H1 (cell line): ENCODE measurements around the gene ASAP2. TPM values are rescaled to one million over a fixed set of nuclear protein-coding genes. Genes with fewer than 3 reads are reported as not detected.

Source experiments
- CTCF ChIA-PET: fragments of 300-600 bp; sonication (Branson Sonifier 250); formaldehyde crosslinking; loops from one replicate; lab custom pipeline; 2021; ENCODE audit not compliant: partially characterized antibody; lab: Charles Lee
- POLR2A ChIA-PET: fragments of 300-600 bp; sonication (Branson Sonifier 250); formaldehyde crosslinking; loops from one replicate; lab custom pipeline; 2021; ENCODE audit warnings: inconsistent platforms; ENCODE audit not compliant: partially characterized antibody; lab: Charles Lee
- DNase-seq, 2 experiments: peaks; one replicate each; pipeline versions ENCODE4 v3.0.0 to v3.0.0-alpha.2; 2010 to 2022; ENCODE audit warnings: low spot score in 2 of 2, low read depth in 1 of 2, mixed read lengths in 1 of 2
- FAIRE-seq: peaks from 2 replicates; lab custom pipeline; 2011; peaks lifted over from hg19 to GRCh38; lab: Jason Lieb, UNC
- H2AFZ ChIP-seq: 2 replicates; pipeline ENCODE4 v1.8.1; 2012; ENCODE audit warnings: low read length, inconsistent platforms
- H2AK5ac ChIP-seq: 2 replicates; pipeline ENCODE4 v1.6.1; 2013; ENCODE audit warnings: low read depth, low read length
- H2BK120ac ChIP-seq: replicated peaks from 2 replicates; pipeline ENCODE3; 2013; ENCODE audit warnings: low read depth, low read length, inconsistent platforms
- H2BK12ac ChIP-seq: 2 replicates; pipeline ENCODE4 v1.6.1; 2013; ENCODE audit warnings: low read depth, low read length
- H2BK15ac ChIP-seq: 2 replicates; pipeline ENCODE4 v1.6.1; 2013; ENCODE audit warnings: low read length
- H2BK20ac ChIP-seq: 2 replicates; pipeline ENCODE4 v1.6.1; 2013; ENCODE audit warnings: low read length
- H2BK5ac ChIP-seq: 2 replicates; pipeline ENCODE4 v1.6.1; 2013; ENCODE audit warnings: low read depth, low read length
- H3K14ac ChIP-seq: 2 replicates; pipeline ENCODE4 v1.6.1; 2013; ENCODE audit warnings: inconsistent platforms; ENCODE audit not compliant: insufficient read length
- H3K18ac ChIP-seq: 2 replicates; pipeline ENCODE4 v1.6.1; 2013; ENCODE audit warnings: low read length; ENCODE audit errors: extremely low read depth
- H3K23ac ChIP-seq: 2 replicates; pipeline ENCODE4 v1.6.1; 2013; ENCODE audit warnings: inconsistent platforms; ENCODE audit not compliant: insufficient read length
- H3K23me2 ChIP-seq: 2 replicates; pipeline ENCODE4 v1.6.1; 2013; ENCODE audit warnings: low read depth, low read length
- H3K27ac ChIP-seq: 2 replicates; pipeline ENCODE4 v1.6.1; 2011; ENCODE audit warnings: low read depth, low read length, inconsistent platforms
- H3K27me3 ChIP-seq, 4 experiments: replicated peaks in 1 of 4; 1 replicate in 1 of 4; 2 replicates in 3 of 4; pipeline versions ENCODE4 v1.6.1 to v1.8.1; 2011 to 2013; ENCODE audit warnings: low read length in 3 of 4, mild to moderate bottlenecking in 3 of 4, inconsistent platforms in 2 of 4, mixed read lengths in 2 of 4, moderate library complexity in 1 of 4; ENCODE audit not compliant: control insufficient read depth in 3 of 4, insufficient read depth in 3 of 4; ENCODE audit errors: extremely low read depth in 1 of 4
- H3K36me3 ChIP-seq, 4 experiments: 2 replicates each; pipeline versions ENCODE4 v1.6.1 to v1.8.1; 2011 to 2013; ENCODE audit warnings: mild to moderate bottlenecking in 4 of 4, low read length in 3 of 4, moderate library complexity in 2 of 4, control low read depth in 1 of 4, inconsistent platforms in 1 of 4; ENCODE audit not compliant: insufficient read depth in 4 of 4, control insufficient read depth in 2 of 4
- H3K4ac ChIP-seq: replicated peaks from 2 replicates; pipeline ENCODE3; 2013; ENCODE audit warnings: low read length, low read depth, mixed read lengths, inconsistent platforms; ENCODE audit not compliant: insufficient read length
- H3K4me1 ChIP-seq, 4 experiments: replicated peaks in 1 of 4; 1 replicate in 1 of 4; 2 replicates in 3 of 4; pipeline versions ENCODE4 v1.6.1 to v1.8.1; 2011 to 2013; ENCODE audit warnings: low read length in 3 of 4, inconsistent platforms in 2 of 4, mixed read lengths in 1 of 4; ENCODE audit not compliant: insufficient read depth in 4 of 4, control insufficient read depth in 3 of 4
- H3K4me2 ChIP-seq, 2 experiments: 2 replicates each; pipeline versions ENCODE4 v1.6.1 to v1.8.1; 2011 to 2013; ENCODE audit warnings: low read depth in 2 of 2, low read length in 2 of 2, control low read depth in 1 of 2, inconsistent platforms in 1 of 2, mild to moderate bottlenecking in 1 of 2; ENCODE audit not compliant: insufficient read depth in 1 of 2
- H3K4me3 ChIP-seq, 4 experiments: fragments of 200-600, 300-600 bp in 1 of 4; sonication (generic), shearing (Covaris generic), sonication (Bioruptor Twin) in 1 of 4; 2 replicates each; pipeline versions ENCODE4 v1.5.1 to v1.8.1; 2011 to 2016; ENCODE audit warnings: low read length in 4 of 4, low read depth in 3 of 4, control low read depth in 2 of 4, inconsistent platforms in 2 of 4, mild to moderate bottlenecking in 2 of 4, mixed read lengths in 1 of 4, moderate library complexity in 1 of 4; ENCODE audit not compliant: insufficient read depth in 2 of 4; ENCODE audit errors: extremely low read depth in 1 of 4
- H3K56ac ChIP-seq: replicated peaks from 2 replicates; pipeline ENCODE3; 2013; ENCODE audit warnings: low read depth, mild to moderate bottlenecking, mixed read lengths, low read length, inconsistent platforms; ENCODE audit not compliant: insufficient read length
- H3K79me1 ChIP-seq: 2 replicates; pipeline ENCODE4 v1.6.1; 2013; ENCODE audit warnings: low read depth, low read length, control low read depth
- H3K79me2 ChIP-seq, 2 experiments: 2 replicates each; pipeline versions ENCODE4 v1.6.1 to v1.8.1; 2012 to 2013; ENCODE audit warnings: low read length in 2 of 2, mild to moderate bottlenecking in 2 of 2, inconsistent platforms in 1 of 2; ENCODE audit not compliant: insufficient read depth in 2 of 2, control insufficient read depth in 1 of 2
- H3K9ac ChIP-seq, 4 experiments: replicated peaks in 1 of 4; 1 replicate in 1 of 4; 2 replicates in 3 of 4; pipeline versions ENCODE4 v1.6.1 to v1.8.1; 2011 to 2013; ENCODE audit warnings: low read depth in 3 of 4, low read length in 3 of 4, control low read depth in 2 of 4, mild to moderate bottlenecking in 2 of 4, moderate library complexity in 2 of 4, inconsistent platforms in 1 of 4; ENCODE audit errors: extremely low read depth in 1 of 4
- H3K9me3 ChIP-seq, 2 experiments: 2 replicates each; pipeline versions ENCODE4 v1.6.1 to v1.8.1; 2012 to 2013; ENCODE audit warnings: mild to moderate bottlenecking in 2 of 2, moderate library complexity in 2 of 2, control low read depth in 1 of 2, inconsistent platforms in 1 of 2, low read depth in 1 of 2, low read length in 1 of 2, mixed read lengths in 1 of 2; ENCODE audit not compliant: insufficient read depth in 2 of 2
- H4K20me1 ChIP-seq, 2 experiments: replicated peaks in 1 of 2; 2 replicates each; pipeline versions ENCODE3 to v1.8.1; 2011 to 2013; ENCODE audit warnings: inconsistent platforms in 2 of 2, low read length in 2 of 2, mild to moderate bottlenecking in 1 of 2; ENCODE audit not compliant: insufficient read depth in 2 of 2, control insufficient read depth in 1 of 2
- H4K5ac ChIP-seq: 2 replicates; pipeline ENCODE4 v1.6.1; 2013; ENCODE audit warnings: low read length, low read depth, mixed read lengths, inconsistent platforms; ENCODE audit not compliant: insufficient read length
- H4K8ac ChIP-seq: 2 replicates; pipeline ENCODE4 v1.8.0; 2013; ENCODE audit warnings: mild to moderate bottlenecking, moderate library complexity, low read length, inconsistent platforms; ENCODE audit not compliant: insufficient read depth; ENCODE audit errors: extremely low read depth
- H4K91ac ChIP-seq: replicated peaks from 2 replicates; pipeline ENCODE3; 2013; ENCODE audit warnings: low read length, mixed read lengths, inconsistent platforms; ENCODE audit not compliant: insufficient read length
- BACH1 ChIP-seq: IDR thresholded peaks from 2 replicates; pipeline ENCODE4 v1.6.1; 2012; ENCODE audit warnings: low read length, improper control_type of control experiment
- CBX8 ChIP-seq: fragments of 300-800, 300-1000 bp; sonication (generic); IDR thresholded peaks from 2 replicates; pipeline ENCODE4 v1.7.1; 2016; ENCODE audit warnings: low read depth, low read length, borderline replicate concordance
- CHD1 ChIP-seq: IDR thresholded peaks from 2 replicates; pipeline ENCODE4 v1.6.1; 2012; ENCODE audit warnings: low read depth, low read length, improper control_type of control experiment
- CTBP2 ChIP-seq: IDR thresholded peaks from 2 replicates; pipeline ENCODE4 v1.7.0; 2011; ENCODE audit warnings: borderline replicate concordance, mild to moderate bottlenecking, moderate library complexity, mixed read lengths, low read length; ENCODE audit not compliant: insufficient read depth, insufficient read length
- HDAC2 ChIP-seq, 2 experiments: fragments of 300-600 bp in 1 of 2; sonication (generic) in 1 of 2; IDR thresholded peaks; 2 replicates each; pipeline ENCODE4 v1.6.1; 2011 to 2012; ENCODE audit warnings: low read depth in 2 of 2, low read length in 2 of 2, mild to moderate bottlenecking in 2 of 2, moderate library complexity in 2 of 2, borderline replicate concordance in 1 of 2, inconsistent platforms in 1 of 2
- MAFK ChIP-seq: IDR thresholded peaks from 2 replicates; pipeline ENCODE4 v1.6.1; 2012; ENCODE audit warnings: low read depth, mild to moderate bottlenecking, improper control_type of control experiment, low read length
- NRF1 ChIP-seq: IDR thresholded peaks from 2 replicates; pipeline ENCODE4 v1.6.1; 2011; ENCODE audit warnings: mild to moderate bottlenecking, low read depth, low read length, improper control_type of control experiment
- PHF8 ChIP-seq: fragments of 200-600 bp; sonication (generic); conservative IDR thresholded peaks from 2 replicates; pipeline ENCODE4 v1.7.1; 2012; ENCODE audit warnings: low read depth, mild to moderate bottlenecking, inconsistent platforms, low read length, moderate library complexity
- POLR2A ChIP-seq, 2 experiments: IDR thresholded peaks; 1 replicate in 1 of 2; 2 replicates in 1 of 2; pipeline ENCODE4 v1.6.1; 2011; ENCODE audit warnings: low read depth in 2 of 2, low read length in 2 of 2, mild to moderate bottlenecking in 2 of 2; ENCODE audit errors: control extremely low read depth in 1 of 2
- POLR2AphosphoS5 ChIP-seq: IDR thresholded peaks from 2 replicates; pipeline ENCODE4 v1.6.1; 2011; ENCODE audit warnings: low read depth, low read length
- POU5F1 ChIP-seq: IDR thresholded peaks from 2 replicates; pipeline ENCODE4 v1.6.1; 2011; ENCODE audit warnings: low read depth, mild to moderate bottlenecking, low read length, moderate library complexity
- RAD21 ChIP-seq, 2 experiments: IDR thresholded peaks in 1 of 2; conservative IDR thresholded peaks in 1 of 2; 2 replicates each; pipeline ENCODE4 v1.6.1; 2011; ENCODE audit warnings: low read depth in 2 of 2, low read length in 2 of 2, improper control_type of control experiment in 1 of 2, inconsistent platforms in 1 of 2, mild to moderate bottlenecking in 1 of 2, moderate library complexity in 1 of 2
- SP1 ChIP-seq: IDR thresholded peaks from 2 replicates; pipeline ENCODE4 v1.6.1; 2011; ENCODE audit warnings: low read depth, low read length
- SRF ChIP-seq: IDR thresholded peaks from 2 replicates; pipeline ENCODE4 v1.6.1; 2011; ENCODE audit warnings: mild to moderate bottlenecking, low read depth, low read length, moderate library complexity
- TAF1 ChIP-seq: IDR thresholded peaks from 2 replicates; pipeline ENCODE4 v1.6.1; 2011; ENCODE audit warnings: mild to moderate bottlenecking, low read depth, low read length
- YY1 ChIP-seq: IDR thresholded peaks from 2 replicates; pipeline ENCODE4 v1.6.1; 2011; ENCODE audit warnings: low read depth, mild to moderate bottlenecking, low read length
- WGBS, 2 experiments: shearing (Covaris generic) in 1 of 2; methylation state at CpG; one replicate each; pipeline versions ENCODE4 v1.1.6 to v1.1.7; 2013 to 2015; ENCODE audit warnings: low lambda C conversion rate in 2 of 2, mixed read lengths in 2 of 2, inconsistent platforms in 1 of 2, low coverage in 1 of 2, missing lambda C conversion rate in 1 of 2; ENCODE audit not compliant: insufficient replicate concordance in 2 of 2, insufficient coverage in 1 of 2, insufficient read length in 1 of 2; ENCODE audit errors: extremely low coverage in 1 of 2, missing lambda C conversion rate in 1 of 2; 5-methylcytosine and 5-hydroxymethylcytosine counted together
- polyA plus RNA-seq, 7 experiments: library from polyadenylated mRNA; depleted of rRNA in 3 of 7; stranded (reverse) in 5 of 7; unstranded in 2 of 7; fragments of >200 nt in 5 of 7; fragments of 200-250 nt in 2 of 7; gene quantifications; 1 replicate in 5 of 7; 2 replicates in 1 of 7; 4 replicates in 1 of 7; pipeline versions ENCODE4 v1.2.1 to v1.2.3, GENCODE V29; 2011 to 2013; ENCODE audit warnings: missing spikeins in 2 of 7, mixed read lengths in 2 of 7
- total RNA-seq: library from RNA; stranded (reverse); fragmentation: NEBNext Ultra II Directional; extraction: Animal tissue kit (Norgen Biotek cat#: 25700); gene quantifications from 2 replicates; pipeline ENCODE4 v1.2.1, GENCODE V29; 2021

The ASAP2 gene
- total and polyA plus RNA-seq, 2 of the 8 experiments (the other 6 are each of a cell fraction or from before 2014, with no cell fraction given): 10.2 to 18.7 TPM

DNA sequence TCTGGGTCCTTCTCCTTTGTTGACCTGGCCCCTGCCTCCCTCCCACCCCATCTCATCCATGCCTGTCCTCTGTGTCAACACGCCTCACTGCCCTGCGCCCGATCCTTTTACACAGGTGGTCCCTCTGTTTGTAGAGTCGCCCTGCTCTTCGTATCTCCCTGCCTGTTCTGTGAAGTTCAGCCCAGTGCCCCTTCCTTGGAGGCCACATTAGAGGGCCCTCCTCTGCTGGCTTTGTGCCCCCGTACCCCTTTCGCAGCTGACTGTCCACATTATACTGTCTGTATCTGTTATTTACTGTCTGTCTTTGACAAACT lies 25.5 kb downstream of the ASAP2 start:
- Histone ChIP-seq H3K4me2 (no peak overlapping the region), H4K20me1 (peaks cover 14 to 21% of the 10 kb centered on the region in 2 experiments), H2BK20ac (no peak overlapping the region), H3K27ac (no peak overlapping the region), H3K4ac (no peak overlapping the region), H3K23me2 (no peaks in the 10 kb centered on the region), H3K4me1 (peaks cover 0 to 6% (median under 1%) of the 10 kb centered on the region in 4 experiments; a peak in 5 of 7 replicates), H3K18ac (no peak overlapping the region), H2BK15ac (no peak overlapping the region), H2AFZ (no peak overlapping the region), H3K9me3 (no peaks in the 10 kb centered on the region), H3K79me1 (peaks cover 9% of the 10 kb centered on the region), H3K27me3 (no peaks in the 10 kb centered on the region; a peak in 1 of 7 replicates), H2BK5ac (no peak overlapping the region), H2BK12ac (no peak overlapping the region), H3K56ac (no peak overlapping the region), H3K23ac (no peak overlapping the region), H3K14ac (no peak overlapping the region), H4K5ac (no peak overlapping the region), H4K91ac (no peak overlapping the region), H3K36me3 (no peaks in the 10 kb centered on the region), H2AK5ac (no peak overlapping the region), H2BK120ac (no peak overlapping the region), H3K9ac (no peak overlapping the region), H3K79me2 (peaks cover 0 to 63% of the 10 kb centered on the region in 2 experiments; a peak in 2 of 4 replicates), H3K4me3 (no peak overlapping the region), H4K8ac (no peak overlapping the region)
- WGBS, 2 experiments: 94% methylated on average over 7 of the region's 7 CpGs; no CpG with 5 or more reads in 1 of the 2 experiments
- FAIRE-seq (no peak), DNase-seq (no peak)
- ChIA-PET POLR2A (no interaction called here), CTCF (interaction anchor here (0.8 to 2.5 kb wide), 7 partner anchors 9 to 222 kb away, joined by 3 to 9 read pairs (median 5); no protein-coding TSS in a partner anchor)
- TF ChIP-seq PHF8 (no peak), TAF1 (no peak), SRF (no peak), HDAC2 (IDR thresholded peaks at IDR 0.05; ENCODE audit: borderline replicate concordance in 1 of 2, low read depth in 2 of 2, low read length in 2 of 2) (no peak), YY1 (no peak), BACH1 (no peak), MAFK (no peak), POU5F1 (no peak), RAD21 (IDR thresholded peaks at IDR 0.05 in 1 of 2, conservative IDR thresholded peaks at IDR 0.05 in 1 of 2; ENCODE audit: low read depth in 2 of 2, low read length in 2 of 2) (no peak), SP1 (no peak), CHD1 (no peak), POLR2AphosphoS5 (no peak), CTBP2 (no peak), NRF1 (no peak), POLR2A (IDR thresholded peaks at IDR 0.05; ENCODE audit: control extremely low read depth in 1 of 2, low read depth in 2 of 2, low read length in 2 of 2) (no peak), CBX8 (no peak)
